Tibial artery (tissue), 4 donors: ENCODE measurements around the gene SLC12A8.

Experiments used
- DNase-seq, 2 donors: peaks; one replicate each; pipeline ENCODE4 v3.0.0-alpha.2; 2019
- H3K27ac ChIP-seq, 2 donors: fragments of 200-600 bp; sonication (generic) in 1 of 2; 1 replicate in 1 of 2; 2 replicates in 1 of 2; pipeline ENCODE4 v1.5.1; 2018 to 2019; ENCODE audit warnings: mild to moderate bottlenecking in 1 of 2
- H3K27me3 ChIP-seq, 2 donors: fragments of 200-600 bp; sonication (generic) in 1 of 2; one replicate each; pipeline versions ENCODE4 v1.5.1 to v1.6.0; 2016 to 2019
- H3K36me3 ChIP-seq, 3 donors: fragments of 200-600 bp; sonication (generic) in 2 of 3; one replicate each; pipeline ENCODE4 v1.5.1; 2016 to 2019; ENCODE audit warnings: mild to moderate bottlenecking in 2 of 3
- H3K4me1 ChIP-seq, 4 donors: fragments of 200-600 bp; sonication (generic) in 2 of 4; 1 replicate in 3 of 4; 2 replicates in 1 of 4; pipeline ENCODE4 v1.5.1; 2016 to 2019
- H3K4me3 ChIP-seq, 2 donors: fragments of 200-600 bp; sonication (generic) in 1 of 2; 1 replicate in 1 of 2; 2 replicates in 1 of 2; pipeline ENCODE4 v1.5.1; 2018 to 2019; ENCODE audit warnings: mild to moderate bottlenecking in 2 of 2
- H3K9me3 ChIP-seq, 3 donors: fragments of 200-600 bp; sonication (generic) in 1 of 3; one replicate each; pipeline ENCODE4 v1.5.1; 2016 to 2019
- CTCF ChIP-seq, 2 experiments: fragments of 200-600 bp in 1 of 2; fragments of 450-650 bp in 1 of 2; IDR thresholded peaks; one replicate each; pipeline ENCODE4 v1.5.1; 2017 to 2019; ENCODE audit warnings: antibody characterized with exemption in 2 of 2, mild to moderate bottlenecking in 1 of 2, moderate library complexity in 1 of 2
- intact Hi-C: fragments of 100-400 bp; cut with DNase I; formaldehyde crosslinking; loops from one replicate; pipeline ENCODE4 v1.15.0; 2023; ENCODE audit warnings: low total_unique reads

SLC12A8 gene

GRCh38 chr3:125104639-125105038, 107.9 kb downstream of the SLC12A8 start:
- no peak overlapping the region for H3K27ac ChIP-seq
- peaks cover 0 to 19% (median 18%) of the 10 kb centered on the region in 4 donors for H3K4me1 ChIP-seq
- no peak overlapping the region for H3K4me3 ChIP-seq
- H3K36me3 ChIP-seq, result no peaks in the 10 kb centered on the region
- H3K27me3 ChIP-seq, result no peaks in the 10 kb centered on the region
- no peak for DNase-seq
- no peaks in the 10 kb centered on the region for H3K9me3 ChIP-seq
- intact Hi-C loops, result no loop called here
- no peak for TF ChIP-seq CTCF (IDR thresholded peaks at IDR 0.05)

DNA sequence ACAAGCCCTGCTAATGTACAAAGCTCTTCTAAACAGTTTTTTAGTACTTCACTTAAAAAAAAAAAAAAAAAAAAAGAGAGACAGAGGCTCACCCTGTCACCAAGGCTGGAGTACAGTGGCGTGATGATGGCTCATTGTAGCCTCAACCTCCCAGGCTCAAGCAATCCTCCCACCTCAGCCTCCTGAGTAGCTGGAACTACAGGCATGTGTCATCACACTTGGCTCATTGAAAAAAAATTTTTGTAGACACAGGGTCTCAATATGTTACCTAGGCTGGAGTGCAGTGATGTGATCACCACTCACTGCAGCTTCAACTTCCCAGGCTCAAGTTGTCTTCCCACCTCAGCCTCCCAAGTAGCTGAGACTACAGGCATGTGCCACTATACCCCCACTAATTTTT, 109.1 kb downstream of the SLC12A8 start:
- H3K36me3 ChIP-seq, result no peaks in the 10 kb centered on the region
- H3K4me1 ChIP-seq, result peaks cover 0 to 11% (median 9%) of the 10 kb centered on the region in 4 donors
- no peak overlapping the region for H3K27ac ChIP-seq
- no peaks in the 10 kb centered on the region for H3K9me3 ChIP-seq
- no peak overlapping the region for H3K4me3 ChIP-seq
- no peak for DNase-seq
- no peak for TF ChIP-seq CTCF (IDR thresholded peaks at IDR 0.05)
- intact Hi-C loops, result no loop called here
- H3K27me3 ChIP-seq, result no peaks in the 10 kb centered on the region

- no peak for TF ChIP-seq CTCF (IDR thresholded peaks at IDR 0.05)
- Histone ChIP-seq H3K36me3 (no peaks in the 10 kb centered on the region), H3K9me3 (no peaks in the 10 kb centered on the region), H3K27me3 (no peaks in the 10 kb centered on the region), H3K4me1 (peaks cover 0 to 2% (median 2%) of the 10 kb centered on the region in 4 donors), H3K27ac (no peak overlapping the region), H3K4me3 (no peak overlapping the region)
- intact Hi-C loops, result no loop called here
- DNase-seq, result no peak
These were observed 110.1 kb downstream of the SLC12A8 start for GRCh38 chr3:125102470-125102869.

- Histone ChIP-seq H3K4me1 (no peaks in the 10 kb centered on the region), H3K36me3 (no peaks in the 10 kb centered on the region), H3K27me3 (no peaks in the 10 kb centered on the region), H3K27ac (no peak overlapping the region), H3K9me3 (no peaks in the 10 kb centered on the region), H3K4me3 (no peak overlapping the region)
- intact Hi-C loops, result no loop called here
- no peak for TF ChIP-seq CTCF (IDR thresholded peaks at IDR 0.05)
- DNase-seq, result no peak
These were observed 113.8 kb downstream of the SLC12A8 start for GRCh38 chr3:125098611-125099291.

GRCh38 chr3:125090649-125091048, 121.9 kb downstream of the SLC12A8 start:
- Histone ChIP-seq H3K27me3 (no peaks in the 10 kb centered on the region), H3K4me3 (no peak overlapping the region), H3K9me3 (no peaks in the 10 kb centered on the region), H3K27ac (no peak overlapping the region), H3K4me1 (no peaks in the 10 kb centered on the region), H3K36me3 (no peaks in the 10 kb centered on the region)
- intact Hi-C loops, result no loop called here
- TF ChIP-seq CTCF (IDR thresholded peaks at IDR 0.05), result no peak
- DNase-seq, result no peak
